NCI-H1048 (cell line): Measurements from ENCODE around the gene B3GNT5.

Experiments
- DNase-seq: peaks from one replicate; lab custom pipeline; 2025; lab: John Stamatoyannopoulos, UW

B3GNT5 gene

DNA sequence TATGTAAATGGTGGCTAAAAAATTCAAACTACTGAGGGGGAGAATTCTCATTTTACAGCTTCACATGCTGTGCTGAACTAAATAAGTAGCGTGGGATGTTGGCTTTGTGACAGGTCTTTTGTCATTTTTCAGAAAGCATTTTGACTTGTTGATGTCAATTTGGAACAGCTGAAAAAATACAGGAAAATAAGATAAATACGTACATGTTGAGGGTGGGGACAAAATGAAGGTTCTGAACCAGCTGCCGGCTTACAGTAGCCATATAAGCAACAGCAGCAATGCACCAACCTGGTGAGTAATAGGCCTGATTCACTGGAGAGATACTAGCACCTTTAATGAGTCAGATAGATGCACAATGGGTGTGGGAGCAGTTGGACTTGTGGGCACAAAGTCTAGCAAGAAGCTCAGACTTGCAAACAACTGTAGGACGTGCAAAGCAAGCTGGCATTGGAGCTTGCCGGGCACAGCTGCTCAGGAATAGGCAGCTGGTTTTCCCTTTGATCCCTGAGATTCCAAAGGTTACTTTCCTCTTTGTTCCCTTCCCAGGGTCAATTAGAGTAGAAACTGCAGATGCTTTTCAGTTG, 12.9 kb downstream of the B3GNT5 start:
- no peak for DNase-seq

DNA sequence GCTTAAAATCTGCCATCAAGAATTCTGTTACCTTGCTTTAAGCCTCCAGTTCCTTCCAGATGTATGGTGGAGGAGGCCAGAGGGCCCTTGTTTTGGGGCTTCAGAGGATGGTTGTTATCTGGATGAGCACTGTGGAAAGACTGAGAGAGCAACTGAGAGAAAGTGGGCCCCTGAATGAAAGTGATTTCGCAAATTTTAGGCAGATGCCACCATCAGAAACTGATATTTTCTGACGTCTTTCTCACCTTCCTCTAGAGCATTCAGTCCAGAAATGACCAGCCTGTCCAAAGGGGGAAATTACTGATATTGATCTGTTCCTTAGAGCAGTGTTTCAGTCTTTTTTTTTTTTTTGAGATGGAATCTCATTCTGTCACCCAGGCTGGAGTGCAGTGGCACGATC, 13.4 kb downstream of the B3GNT5 start:
- DNase-seq = no peak

DNA sequence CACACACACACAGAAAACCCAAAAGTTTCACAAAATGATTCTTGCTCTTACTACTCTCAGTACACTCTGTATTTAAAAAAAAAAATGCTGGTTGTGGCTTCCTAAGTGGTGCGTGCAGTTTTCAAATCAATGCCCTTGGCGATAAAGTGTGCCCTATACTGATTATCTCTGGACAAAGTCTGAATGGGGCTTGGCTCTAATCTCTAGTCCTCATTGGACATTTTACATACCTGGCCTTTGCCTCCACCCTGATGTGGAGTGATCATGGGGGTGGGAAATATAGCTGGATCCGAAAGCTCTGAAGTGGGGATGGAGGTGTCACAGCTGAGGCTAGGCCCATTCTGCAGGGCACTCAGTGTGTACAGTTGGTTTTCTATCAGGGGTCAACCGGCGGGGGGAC, 14.1 kb downstream of the B3GNT5 start:
- DNase-seq = no peak

DNA sequence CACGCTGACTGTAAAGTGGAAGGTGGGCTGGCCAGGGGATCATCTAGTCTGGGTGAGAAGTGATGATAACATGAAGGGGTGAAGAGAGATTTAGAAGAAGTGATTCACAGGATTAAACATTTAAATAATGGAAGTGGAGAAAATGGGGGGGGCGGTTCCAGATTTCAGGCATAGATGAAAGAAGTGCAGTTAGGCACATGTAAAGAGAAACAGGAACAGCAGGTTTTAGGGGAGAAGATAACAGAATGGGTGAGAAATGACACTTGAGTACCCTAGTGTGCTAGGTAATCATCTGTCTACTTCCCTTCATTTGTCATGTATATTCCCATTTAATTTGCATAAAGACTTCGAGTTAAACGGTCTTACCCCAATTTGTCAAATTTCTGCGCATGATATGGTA, 15.3 kb downstream of the B3GNT5 start:
- peak; percentile 45 for DNase-seq

DNA sequence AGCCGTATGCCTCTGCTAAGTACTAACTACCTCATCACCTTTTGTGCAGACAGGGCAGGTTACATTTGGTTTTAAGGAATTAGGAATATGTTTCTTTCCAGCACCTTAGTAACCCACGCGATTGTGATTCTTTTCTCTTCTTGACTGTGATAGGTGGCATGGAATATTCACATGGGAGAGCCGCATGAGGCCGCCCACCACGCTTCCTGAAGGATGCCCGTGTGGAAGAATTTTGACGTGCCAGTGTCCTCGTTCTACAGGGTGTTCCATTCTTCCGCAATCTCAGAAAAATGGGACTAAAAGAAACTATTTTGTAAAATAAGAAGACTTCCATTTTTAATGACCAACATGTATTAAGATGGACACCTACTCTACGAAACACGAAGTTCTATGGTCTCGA, 16.3 kb downstream of the B3GNT5 start:
- DNase-seq = no peak

DNA sequence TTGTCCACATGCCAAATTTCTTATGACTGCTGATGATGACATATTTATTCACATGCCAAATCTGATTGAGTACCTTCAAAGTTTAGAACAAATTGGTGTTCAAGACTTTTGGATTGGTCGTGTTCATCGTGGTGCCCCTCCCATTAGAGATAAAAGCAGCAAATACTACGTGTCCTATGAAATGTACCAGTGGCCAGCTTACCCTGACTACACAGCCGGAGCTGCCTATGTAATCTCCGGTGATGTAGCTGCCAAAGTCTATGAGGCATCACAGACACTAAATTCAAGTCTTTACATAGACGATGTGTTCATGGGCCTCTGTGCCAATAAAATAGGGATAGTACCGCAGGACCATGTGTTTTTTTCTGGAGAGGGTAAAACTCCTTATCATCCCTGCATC, 17.3 kb downstream of the B3GNT5 start:
- no peak for DNase-seq

DNA sequence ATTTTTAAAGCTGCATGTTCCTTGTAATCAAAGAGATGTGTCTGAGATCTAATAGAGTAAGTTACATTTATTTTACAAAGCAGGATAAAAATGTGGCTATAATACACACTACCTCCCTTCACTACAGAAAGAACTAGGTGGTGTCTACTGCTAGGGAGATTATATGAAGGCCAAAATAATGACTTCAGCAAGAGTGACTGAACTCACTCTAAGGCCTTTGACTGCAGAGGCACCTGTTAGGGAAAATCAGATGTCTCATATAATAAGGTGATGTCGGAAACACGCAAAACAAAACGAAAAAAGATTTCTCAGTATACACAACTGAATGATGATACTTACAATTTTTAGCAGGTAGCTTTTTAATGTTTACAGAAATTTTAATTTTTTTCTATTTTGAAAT, 19.1 kb downstream of the B3GNT5 start:
- no peak for DNase-seq

DNA sequence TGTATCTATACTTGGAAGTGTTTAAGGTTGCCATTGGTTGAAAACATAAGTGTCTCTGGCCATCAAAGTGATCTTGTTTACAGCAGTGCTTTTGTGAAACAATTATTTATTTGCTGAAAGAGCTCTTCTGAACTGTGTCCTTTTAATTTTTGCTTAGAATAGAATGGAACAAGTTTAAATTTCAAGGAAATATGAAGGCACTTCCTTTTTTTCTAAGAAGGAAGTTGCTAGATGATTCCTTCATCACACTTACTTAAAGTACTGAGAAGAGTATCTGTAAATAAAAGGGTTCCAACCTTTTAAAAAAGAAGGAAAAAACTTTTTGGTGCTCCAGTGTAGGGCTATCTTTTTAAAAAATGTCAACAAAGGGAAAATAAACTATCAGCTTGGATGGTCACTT, 19.7 kb downstream of the B3GNT5 start:
- no peak for DNase-seq

DNA sequence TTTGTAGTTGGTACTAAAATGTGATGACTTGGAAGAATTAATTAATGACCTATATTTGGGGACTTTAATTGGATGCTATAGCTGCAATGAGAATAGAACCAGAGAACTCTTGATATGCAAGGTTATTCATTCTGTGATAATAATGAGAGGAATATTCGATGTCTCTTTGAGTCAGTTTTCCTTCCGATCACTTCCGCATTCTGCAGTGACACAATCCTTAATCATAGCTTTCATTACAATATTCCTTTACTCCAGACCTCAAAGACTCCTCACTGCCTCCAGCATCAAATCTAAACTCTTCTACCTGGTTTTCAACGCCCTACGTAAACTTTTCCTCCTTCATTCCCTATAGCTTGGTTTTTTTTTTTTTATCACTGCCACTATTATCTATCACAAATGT, 21.6 kb downstream of the B3GNT5 start:
- no peak for DNase-seq

DNA sequence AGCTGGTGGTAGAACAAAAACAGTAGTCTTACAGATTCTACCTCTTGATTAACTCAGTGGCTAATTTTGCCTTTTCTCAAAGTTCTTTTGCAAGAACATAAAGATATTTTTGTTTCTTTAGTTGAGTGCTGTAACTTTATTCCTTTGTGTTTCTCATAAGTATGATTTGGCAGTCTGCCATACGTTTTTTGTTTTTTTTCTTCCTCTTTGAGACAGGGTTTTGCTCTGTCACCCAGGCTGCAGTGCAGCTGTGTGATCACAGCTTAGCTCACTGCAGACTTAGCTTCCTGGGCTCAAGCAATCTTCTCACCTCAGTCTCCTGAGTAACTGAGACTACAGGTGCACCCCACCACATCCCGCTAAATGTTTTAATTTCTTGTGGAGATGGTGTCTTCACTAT, 22.4 kb downstream of the B3GNT5 start:
- no peak for DNase-seq

DNA sequence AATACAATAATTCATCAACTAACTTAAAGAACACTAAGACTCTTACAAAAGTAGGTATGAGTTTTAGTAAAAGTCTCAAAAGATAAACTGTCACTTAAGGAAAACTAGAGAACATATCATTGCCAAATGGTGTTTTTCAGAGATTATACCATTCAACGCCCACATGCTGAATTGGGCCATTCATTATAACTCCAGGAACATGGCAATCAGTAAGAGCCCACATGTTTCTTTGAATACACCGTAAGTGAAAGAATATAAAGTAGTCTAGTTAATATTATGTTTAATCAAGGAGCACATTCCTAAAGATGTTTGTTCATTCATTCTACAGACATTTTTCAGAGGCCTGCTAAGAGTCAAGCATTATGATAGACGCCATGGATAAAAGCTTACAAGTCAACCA, 22.9 kb downstream of the B3GNT5 start:
- no peak for DNase-seq

DNA sequence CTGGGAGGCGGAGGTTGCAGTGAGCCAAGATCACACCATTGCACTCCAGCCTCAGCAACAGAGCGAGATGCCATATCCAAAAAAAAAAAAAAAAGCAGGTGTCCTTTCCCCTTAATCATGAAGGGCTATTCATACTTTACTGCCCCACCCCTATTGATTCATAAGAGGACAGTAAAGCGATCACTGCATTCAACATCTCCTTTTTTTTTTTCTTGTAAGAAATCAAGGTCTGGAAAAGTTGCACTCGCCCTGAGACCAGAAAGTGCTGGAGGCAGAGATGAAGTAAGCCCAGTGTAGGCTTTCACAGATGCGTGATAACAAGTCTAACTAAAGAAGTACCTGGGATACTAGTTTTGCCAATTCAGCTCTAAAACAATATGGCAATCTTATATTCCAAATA, 24.2 kb downstream of the B3GNT5 start:
- DNase-seq = no peak

DNA sequence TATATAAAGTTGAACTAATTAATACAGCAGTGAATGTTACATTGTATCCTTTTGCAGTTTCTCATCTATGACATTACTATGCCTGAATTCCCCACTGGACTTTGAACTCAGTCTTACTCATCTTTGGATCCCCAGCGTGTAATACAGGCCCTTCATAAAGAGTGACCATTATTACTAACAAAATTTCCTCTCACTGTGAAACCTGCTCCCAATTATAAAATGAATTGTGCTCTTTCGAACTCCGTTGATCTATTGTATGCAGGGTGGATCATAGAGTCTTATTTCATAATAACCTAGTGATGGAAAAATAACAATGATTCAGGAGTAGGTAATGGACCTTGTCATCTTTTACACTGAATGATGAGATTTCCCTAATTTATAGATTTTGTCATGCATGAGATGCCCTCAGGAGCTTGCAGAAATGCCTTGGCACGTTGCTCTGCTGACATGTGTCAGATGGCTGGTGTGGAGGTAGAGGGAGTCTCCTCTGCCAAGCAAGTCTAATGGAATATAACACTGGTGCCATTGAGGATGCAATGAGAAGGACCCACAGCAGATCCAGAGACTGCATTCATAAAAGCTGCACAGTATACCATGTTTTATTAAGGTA, 25.5 kb downstream of the B3GNT5 start:
- no peak for DNase-seq

DNA sequence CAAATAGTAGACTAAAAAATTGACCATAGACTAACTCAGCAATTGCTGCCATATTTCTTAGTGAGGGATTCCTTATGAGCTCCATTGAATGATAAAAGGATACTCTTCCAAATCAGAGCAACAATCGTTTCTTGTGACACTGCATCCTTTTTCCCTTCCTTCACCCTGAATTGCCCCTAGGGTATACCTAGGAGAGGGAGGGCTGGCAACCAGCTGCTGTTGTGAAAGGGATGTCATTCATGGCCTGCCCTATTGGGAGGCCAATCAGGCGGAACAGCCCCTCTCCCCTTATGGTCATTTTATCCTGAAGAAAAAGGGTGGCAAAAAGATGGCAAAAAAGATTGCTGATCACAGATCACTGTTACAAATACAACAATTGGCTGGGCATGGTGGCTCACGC, 26.3 kb downstream of the B3GNT5 start:
- DNase-seq = no peak

DNA sequence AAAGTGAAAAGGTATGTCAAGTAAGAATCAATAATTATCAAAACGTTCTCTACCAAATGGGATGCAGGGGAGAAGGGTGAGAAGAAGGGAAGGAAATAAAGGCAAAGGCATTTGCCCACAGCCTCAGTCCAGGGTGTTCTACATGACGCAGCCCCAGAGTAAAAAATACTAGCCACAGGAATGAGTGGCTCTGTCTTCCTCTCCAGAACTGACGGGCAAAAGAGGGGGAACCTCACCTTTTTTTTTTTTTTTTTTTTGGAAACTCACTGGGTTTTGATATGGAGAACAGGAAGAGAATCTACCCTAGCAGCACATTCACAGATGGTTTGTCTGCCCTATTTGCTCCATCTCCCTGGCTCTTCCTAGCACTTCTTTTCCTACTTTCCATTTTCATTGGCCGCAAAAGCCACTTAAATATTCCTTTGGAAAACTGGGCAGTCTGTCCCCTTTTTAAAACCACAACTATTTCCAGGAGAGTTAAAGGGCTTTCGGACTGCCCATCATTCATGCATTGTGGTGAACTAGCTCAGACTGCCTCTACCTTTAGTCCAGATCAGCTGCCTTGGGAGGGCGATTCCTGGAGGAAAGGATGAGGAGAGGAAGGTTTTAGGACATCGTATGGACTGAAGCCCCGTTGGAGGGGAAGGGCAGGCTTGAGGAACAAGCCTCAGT, 28.2 kb downstream of the B3GNT5 start:
- no peak for DNase-seq

DNA sequence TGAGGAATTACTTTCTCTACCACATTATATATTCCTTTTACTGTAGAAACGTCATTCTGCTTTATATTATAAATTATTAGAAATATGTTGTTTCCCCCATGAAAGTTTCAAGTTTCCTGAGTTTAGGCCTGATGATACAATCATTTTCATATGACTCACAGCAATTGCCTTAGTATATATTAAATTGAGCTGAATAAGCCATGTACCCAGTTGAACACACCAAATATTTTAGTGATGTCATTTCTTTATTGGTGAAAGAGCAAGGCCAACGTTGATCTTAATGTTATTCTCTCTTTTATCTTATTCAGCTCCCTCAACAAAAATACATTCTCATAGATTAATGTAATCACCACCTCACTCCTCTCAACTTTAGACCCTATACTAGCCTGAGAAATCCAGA, 30.8 kb downstream of the B3GNT5 start:
- no peak for DNase-seq

DNA sequence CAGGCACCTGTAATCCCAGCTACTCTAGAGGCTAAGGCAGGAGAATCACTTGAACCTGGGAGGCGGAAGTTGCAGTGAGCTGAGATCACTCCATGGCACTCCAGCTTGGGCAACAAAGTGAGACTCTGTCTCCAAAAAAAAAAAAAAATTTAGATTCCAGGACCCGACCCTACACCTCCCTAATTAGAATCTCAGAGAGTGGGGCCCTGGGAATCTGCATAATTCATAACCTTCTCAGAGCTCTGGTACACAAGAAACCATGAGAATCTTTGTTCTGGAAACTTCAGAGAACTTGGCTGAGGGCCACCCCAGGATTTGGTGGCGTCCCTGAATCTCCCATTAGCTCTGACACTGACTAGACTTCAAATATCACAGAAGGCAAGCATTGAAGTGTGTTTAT, 31.5 kb downstream of the B3GNT5 start:
- DNase-seq = no peak

DNA sequence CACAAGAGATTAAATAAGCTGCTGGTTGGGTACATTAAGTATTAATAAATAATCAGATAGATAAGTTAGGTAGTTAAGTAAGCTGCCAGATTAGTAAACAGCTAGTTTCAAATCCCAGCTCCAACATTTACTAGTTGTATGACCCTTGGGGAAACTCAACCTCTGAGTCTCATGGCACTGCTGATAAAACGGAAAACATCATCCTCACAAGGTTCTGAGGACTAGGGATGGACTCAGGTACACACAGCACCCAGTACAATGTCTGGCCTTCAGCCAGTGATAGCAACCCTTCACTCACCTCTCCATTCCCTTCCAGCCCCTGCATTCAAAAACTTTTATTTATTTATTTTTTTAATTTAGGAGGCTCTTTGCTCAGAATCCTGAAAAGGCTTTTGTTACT, 32.3 kb downstream of the B3GNT5 start:
- DNase-seq = no peak

DNA sequence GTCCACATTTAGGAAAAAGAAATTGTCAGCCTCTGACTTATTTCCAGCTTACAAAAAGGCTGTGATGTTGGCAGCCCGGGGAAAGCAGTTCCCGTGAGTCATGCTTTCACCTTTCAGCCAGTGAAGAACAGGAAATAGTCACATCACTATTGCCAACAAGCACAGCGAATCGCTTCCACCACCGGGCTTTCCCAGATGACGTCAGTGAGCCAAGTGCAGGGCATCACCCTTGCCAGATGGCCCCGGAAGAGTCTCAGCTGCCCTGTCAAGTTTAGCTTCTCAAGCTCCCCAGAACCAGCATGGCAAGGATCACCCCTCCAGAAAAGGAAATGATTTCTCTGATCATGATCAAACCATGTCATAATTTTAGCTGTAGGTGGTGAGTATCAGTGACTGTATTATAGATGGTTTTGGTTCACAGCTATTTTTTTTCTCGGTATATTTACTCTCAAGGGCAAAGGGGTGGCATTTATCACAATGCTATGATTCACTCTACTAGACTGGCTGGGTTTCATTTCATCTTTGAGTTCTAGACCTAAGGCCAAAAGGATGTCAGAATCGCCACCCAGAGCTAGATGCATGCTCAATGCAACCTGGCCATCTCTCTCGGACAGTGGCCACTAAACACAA, 32.9 kb downstream of the B3GNT5 start:
- no peak for DNase-seq

DNA sequence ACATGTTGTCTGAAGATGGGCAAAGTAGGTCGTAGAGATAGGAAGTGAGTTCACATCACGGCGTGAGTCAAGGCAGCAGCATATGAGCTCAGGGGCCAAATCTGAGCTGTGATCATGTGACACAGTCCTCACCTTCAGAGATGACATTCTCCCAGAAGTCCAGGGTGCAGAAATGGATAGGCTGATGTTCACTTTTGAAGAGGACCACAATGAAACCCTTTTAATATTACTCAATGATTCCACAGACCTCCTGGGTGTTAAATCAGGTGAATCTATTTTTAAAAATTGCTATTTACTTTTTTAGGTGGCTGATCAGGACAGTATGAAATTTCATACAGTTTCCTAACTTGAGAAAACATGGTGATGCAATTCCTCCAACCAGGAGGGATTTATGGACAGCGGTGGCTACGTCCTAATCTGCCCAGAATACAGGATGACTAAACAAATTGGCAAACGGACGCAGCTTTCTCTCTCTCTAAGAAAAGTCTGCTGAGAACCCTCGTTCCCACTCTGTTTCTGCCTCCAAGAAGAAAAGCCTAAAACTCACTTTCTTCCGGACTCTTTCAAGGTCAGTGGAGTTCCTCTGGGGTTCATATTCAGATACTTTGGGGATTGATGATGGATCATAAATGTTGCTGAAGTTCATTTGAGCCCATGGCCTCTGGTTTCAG, 34.4 kb downstream of the B3GNT5 start:
- no peak for DNase-seq

DNA sequence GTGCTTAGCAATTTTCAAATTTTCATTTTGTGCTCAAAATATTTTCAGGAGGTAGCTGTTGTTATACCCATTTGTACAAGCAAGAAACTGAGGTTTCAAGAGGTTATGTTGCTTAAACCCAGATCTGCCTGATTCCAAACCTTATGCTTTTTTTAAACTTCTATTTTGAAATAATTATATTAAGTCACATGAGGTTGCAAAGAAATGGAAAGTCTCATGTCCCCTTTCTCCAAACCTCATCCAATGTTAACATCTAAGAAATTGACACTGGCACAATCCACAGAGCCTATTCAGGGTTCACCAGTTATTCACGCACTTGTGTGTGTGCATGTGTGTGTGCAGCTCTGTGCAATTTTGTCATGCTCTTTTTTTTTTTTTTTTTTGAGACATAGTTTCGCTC, 35.1 kb downstream of the B3GNT5 start:
- no peak for DNase-seq

DNA sequence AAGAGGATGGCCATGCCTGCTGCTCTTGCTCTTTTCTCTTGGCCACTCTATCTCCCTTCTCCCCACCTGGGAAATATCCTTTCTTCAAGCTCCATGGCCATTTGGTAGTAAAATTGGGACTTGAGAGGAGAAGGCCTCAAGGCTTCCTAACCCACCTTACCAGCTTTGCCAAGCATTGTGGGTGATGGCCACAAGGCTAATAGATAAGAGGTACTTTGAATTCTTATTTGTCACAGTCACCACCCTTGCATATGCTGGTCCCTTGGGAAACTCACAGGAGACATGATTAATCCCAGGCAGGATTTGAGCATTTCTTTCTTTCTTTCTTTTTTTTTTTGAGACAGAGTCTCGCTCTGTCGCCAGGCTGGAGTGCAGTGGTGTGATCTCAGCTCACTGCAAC, 37.2 kb downstream of the B3GNT5 start:
- no peak for DNase-seq

DNA sequence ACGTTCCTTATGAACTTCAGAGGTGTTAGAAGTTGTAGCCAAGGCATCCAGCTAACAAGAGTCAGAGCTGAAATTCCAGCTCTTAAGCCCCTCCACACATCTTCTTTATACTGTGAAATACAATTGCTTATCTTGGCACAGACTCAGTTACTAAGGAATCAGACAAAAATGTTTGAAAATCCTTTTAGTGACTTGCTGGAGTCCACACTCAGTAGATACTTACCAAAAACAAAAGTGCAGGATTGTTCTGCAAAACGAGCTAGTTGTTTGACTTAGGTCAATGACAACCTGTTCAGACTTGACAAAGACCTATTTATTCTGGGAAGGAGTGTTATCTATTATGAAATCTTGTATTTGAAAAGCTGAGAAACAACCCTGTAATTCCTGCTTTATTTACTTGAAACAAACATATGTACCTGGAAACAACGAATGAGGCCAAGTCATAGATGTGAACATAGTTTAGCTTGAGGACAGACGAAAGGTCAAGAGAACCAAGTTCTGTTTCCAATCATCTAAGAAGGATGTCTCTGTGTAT, 38.5 kb downstream of the B3GNT5 start:
- DNase-seq = no peak
